Activated CD4-positive, alpha-beta T cell treated with anti-CD3 and anti-CD28 coated beads for 4 hours (primary cell): Measurements from ENCODE around the gene DNAH11.
"Not testable (repeated sequence)": the region's sequence is repeated elsewhere in the genome, so short reads cannot be mapped to it uniquely, and the experiment has no call there.

ENCODE experiments used
- DNase-seq, 2 donors: peaks; one replicate each; pipeline ENCODE4 v3.0.0-alpha.2; 2020

DNAH11 gene

DNA sequence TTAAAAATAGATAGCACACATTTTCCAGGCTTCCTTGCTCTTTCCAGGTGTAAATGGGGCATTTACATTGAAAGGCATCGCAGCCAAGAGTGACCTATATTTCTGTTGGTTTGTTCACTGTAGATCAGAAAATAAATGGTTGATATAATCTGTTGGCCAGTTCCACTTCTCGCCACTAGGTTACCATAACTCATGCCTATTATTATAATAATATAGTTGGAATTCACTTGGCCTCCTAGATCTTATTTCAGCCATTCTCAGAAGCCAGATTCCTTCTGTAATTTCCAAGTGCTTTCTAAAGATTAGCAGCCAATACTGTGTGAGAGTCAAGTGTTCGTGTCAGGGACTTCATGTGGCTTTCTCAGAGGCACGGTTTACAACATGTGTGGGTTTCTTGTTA lies 179.5 kb downstream of the DNAH11 start:
- DNase-seq = no peak

DNA sequence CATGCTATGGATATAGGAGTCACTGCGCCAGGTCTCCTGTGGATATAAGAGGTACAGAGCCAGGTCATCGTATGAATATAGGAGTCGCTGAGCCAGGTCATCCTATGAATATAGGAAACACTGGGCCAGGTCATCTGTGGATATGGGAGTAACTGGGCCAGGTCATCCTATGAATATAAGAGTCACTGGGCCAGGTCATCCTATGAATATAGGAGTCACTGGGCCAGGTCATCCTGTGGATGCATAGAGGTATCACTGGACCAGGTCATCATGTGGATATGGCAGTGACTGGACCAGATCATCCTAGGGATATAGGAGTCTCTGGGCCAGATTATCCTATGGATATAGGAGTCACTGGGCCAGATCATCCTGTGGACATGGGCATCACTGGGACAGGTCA lies 181.7 kb downstream of the DNAH11 start:
- DNase-seq = no peak

DNA sequence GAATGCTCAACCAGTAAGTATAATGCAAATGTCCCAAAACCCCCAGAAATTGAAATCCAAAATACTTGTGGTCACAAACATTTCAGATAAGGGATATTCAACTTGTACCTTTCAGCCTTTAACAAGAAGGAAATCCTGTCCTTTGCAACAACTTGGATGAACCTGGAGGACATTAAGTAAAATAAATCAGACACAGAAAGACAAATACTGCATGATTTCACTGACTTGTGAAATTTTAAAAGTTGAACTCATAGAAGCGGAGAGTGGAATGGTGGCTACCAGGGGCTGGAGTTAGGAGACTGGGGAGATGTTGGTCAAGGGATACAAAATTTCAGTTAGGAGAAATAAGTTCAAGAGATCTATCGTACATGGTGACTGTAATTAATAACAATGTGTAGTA lies 187.6 kb downstream of the DNAH11 start:
- DNase-seq = no peak

DNA sequence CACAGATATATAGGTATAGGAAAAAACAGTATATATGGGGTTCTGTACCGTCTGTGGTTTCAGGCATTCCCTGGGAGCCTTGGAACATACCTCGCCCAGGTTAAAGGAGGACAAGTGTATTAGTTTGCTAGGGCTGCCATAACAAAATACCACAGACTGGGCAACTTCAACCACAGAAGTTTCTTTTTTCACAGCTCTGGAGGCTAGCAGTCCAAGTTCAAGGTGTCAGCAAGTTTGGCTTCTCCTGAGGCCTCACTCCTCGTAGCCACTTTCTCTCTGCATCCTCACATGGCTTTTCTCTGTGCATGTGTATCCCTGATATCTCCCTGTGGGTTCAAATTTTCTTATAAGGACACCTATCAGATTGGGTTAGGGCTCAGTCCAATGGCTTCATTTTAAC lies 189.1 kb downstream of the DNAH11 start:
- DNase-seq = no peak

DNA sequence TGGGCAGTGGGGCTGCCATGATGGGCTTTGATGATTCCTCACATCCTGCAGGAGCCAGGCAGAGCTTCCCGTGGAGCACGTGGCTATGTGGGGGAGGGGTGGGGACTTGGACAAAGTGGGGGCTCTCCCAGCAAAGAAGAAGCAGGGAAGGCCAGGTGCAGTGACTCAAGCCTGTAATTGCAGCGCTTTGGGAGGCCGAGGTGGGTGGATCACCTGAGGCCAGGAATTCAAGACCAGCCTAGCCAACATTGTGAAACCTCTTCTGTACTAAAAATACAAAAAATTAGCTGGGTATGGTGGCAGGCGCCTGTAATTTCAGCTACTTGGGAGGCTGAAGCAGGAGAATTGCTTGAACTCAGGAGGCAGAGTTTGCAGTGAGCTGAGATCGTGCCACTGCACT lies 190.1 kb downstream of the DNAH11 start:
- DNase-seq = not testable (repeated sequence)

DNA sequence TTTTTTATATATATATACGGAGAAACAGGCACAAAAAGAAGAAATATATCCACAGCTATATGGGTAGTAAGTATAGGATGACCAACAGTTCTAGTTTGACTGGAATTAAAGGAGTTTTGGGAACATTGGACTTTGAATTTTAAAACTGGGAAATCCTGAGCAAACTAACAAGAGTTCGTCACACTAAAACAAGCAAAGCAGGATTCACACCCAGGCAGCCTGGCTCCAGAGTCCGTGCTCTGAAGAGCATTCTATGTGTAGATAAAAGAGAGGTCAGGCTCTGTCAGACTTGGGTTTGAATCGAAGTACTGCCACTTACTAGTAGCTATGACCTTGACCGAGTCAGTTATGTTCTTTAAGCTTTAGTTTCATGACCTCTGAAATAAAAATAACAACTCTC lies 191.0 kb downstream of the DNAH11 start:
- DNase-seq = no peak

DNA sequence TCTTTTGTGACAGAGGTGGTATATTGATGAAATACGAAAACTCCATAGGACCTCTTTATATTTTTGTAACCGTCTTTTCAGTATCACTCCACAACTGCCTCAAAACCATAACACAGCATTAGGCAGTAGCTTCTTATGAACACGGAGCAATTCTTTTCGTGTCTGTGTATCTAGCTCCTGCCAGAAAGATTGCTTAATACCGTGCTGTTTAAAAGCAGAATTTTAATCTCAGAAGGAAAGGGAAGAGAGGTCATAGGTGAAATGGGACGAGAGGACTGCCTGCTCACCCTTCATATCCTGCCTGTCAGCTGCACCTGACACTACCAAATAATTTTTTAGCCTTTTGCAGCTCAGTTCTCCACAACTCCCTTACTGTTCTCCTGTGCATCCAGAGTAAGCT lies 200.7 kb downstream of the DNAH11 start:
- no peak for DNase-seq

DNA sequence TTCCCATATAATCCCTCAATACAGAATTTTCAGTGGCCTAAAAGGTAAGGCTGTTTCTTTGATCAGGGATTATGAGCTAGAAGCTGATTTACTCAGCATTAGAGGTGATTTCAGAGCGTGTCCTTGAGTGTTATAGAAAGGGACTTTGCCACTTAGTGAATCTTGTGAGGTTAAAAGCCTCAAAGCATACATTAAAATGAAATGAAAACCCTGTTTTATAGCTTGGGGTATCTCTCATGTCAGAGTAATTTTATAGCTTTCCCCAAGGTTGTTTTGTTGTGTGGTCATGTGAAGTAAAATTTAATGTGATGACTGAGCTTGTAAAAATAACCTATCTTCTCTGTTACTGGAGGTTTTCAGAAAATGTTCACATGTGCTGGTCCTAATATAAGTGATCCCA lies 204.1 kb downstream of the DNAH11 start:
- no peak for DNase-seq

DNA sequence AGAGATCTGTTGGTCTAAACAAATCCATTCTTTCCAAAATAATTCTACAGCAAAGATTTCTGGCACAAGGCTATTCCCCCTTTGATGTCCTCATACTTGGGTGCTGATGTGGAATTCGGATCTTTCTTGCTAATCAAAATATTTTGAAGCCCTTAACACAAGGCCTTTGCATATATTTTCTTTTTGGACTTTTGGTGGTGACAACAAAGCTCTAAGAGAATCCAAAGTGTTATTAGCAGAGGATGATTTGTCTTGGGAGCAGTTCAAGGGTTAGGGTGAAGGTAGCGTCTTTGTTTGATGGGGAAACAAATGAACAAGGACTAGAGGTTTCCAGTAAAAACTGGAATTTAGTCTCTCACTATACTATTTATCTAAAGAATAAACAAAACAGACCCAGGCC lies 205.0 kb downstream of the DNAH11 start:
- DNase-seq = no peak

DNA sequence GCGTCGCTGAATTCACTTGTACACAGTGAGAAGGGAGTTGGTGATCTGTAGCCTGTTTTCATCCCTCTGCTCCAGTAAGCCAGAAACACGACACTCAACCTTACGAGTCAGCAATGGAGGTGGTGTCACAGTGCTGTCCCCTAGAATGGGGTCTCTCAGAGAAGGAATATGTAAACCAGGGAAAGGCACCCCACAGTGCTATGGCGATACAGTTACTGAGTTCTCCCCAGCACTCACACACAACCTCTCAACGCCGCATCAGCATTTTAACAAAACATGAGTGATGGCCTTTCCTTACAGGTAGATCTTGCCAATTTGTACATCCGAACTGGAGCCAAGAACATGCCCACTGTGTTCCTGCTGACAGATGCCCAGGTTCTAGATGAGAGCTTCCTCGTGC lies 206.5 kb downstream of the DNAH11 start:
- DNase-seq = no peak

DNA sequence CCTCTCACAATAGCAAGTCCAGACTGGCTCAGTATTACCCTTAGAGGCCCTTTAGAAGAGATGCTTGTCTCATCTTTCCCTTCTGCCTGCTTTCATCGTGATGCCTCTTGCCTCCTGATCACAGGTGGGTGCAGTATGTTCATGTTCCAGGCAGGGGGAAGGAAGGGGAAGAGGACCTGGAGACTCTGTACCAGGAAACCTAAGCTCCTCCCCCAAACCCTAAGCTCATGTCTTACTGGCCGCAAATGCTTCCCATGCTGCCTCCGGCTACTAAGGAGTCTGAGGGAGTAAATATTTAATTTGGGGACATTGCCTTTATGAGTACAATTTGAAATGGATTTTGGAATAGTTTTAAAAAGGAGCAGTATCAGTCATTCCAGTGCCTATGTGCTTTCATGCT lies 210.2 kb downstream of the DNAH11 start:
- no peak for DNase-seq

DNA sequence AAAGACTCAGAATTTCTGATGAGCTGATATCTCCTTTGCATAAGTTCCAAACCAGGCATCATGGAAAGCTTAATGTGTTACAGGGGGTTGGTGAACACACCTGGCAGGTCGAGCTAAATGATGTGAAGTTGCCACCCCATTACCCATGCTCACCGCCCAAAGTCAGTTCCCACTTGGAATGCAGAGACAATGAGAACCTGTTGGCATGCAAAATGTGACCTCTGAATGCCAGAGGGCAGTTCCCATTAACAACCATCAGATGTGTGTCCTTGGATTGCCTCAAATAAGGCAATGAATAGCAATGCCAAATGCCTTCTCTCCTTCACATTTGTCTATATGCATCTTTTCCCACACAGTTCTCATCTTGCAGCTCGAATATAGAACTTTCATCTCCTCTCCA lies 212.1 kb downstream of the DNAH11 start:
- no peak for DNase-seq

DNA sequence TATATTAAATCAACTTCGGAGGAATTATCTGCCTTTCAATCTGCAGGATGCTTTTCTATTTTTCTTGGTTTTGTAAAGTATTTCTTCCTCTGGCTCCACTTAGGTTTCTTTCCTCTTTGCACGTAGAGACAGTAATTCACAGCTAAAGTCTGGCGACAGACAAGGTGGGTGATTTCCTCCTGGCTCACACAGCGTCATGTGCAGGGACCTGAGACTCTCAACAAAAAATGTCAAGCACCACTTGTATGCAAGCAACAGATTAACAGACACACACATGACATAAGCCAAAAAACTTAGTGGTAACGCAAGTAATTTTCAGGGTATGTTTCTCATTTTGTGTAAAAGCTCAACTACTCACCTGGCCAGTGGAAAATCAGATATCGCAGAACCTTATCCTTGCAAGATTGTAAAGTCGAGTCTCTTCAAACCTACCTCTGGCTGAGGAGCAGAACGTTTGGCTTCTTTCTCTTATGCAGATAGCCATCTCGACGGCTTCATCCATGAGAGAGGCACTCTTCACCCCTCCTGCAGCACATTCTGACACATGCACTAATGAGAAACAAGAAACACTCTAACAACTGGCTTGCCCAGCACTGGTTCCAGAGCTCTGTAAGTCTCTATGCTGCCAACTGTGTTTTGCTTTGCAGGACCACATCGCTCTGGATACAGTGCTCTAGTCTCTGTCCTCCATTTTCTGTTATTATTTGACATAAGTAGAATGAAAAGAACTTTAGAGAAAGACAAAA lies 214.9 kb downstream of the DNAH11 start:
- DNase-seq = no peak

DNA sequence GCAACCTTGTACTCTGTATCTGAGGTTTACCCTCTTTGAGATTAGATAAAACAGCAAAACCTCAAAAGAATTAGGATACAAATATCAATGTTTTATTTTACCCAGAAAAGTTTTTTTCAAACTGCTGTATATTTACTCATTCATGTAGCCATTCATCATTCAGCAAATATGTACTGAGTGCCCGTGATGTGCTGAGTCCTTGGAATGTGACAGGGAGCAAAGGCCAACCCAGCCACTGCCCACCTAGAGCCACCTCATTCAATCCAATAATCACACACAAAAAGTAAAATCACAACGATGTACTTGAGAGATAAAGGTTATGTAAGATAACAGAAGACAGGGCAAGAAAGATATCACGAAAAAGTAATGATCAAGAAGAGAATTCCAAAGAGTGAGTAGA lies 215.4 kb downstream of the DNAH11 start:
- DNase-seq = no peak

DNA sequence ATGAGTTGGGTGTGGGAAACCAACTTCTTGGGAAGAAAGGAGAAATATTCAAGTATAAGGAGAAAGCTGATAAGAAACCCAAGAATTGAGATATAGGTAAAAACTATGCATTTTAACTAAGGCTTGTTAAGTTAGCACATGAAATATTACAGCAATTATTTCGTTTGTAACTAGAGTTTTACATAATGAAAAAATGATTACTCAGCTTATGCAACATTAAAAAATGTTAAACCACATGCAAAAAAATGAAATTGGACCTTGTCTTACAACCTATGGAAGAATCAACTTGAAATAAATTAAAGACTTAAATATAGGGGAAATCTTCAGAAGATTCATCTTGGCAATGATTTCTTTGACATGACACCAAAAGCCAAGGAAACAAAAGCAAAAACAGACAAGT lies 219.6 kb downstream of the DNAH11 start:
- no peak for DNase-seq

DNA sequence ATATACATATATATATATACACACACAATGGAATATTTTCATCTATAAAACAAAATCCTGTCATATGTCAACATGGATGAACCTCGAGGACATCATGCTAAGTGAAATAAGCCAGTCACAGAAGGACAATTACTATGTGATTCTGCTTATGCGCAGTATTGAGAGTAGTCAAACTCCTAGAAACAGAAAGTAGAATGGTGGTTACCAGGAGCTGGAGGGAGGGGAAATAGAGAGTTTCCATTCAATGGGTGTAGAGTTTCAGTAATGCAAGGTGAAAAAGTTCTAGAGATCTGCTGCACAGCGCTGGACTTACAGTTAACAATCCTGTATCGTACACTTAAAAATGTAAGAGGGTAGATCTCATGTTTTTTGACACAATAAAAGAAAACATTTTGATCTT lies 221.0 kb downstream of the DNAH11 start:
- DNase-seq = no peak

DNA sequence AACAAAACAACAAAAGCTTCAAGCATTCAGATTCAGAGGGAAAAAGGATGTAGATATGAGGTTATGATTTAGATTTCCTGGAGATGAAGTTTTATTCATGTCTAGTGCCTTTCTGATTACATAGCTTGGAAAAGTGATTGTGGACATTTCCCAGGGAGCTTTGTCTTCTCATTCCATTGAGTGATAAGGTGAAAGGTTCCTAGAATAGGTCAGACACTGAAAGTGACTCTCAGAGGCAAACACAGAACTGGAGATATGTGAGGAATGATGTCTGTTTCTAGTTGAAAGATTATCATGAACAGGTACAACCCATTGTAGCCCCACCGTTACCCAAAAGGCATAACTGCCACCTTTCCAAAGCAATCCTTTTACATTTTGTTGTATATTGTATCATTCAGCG lies 223.4 kb downstream of the DNAH11 start:
- no peak for DNase-seq

DNA sequence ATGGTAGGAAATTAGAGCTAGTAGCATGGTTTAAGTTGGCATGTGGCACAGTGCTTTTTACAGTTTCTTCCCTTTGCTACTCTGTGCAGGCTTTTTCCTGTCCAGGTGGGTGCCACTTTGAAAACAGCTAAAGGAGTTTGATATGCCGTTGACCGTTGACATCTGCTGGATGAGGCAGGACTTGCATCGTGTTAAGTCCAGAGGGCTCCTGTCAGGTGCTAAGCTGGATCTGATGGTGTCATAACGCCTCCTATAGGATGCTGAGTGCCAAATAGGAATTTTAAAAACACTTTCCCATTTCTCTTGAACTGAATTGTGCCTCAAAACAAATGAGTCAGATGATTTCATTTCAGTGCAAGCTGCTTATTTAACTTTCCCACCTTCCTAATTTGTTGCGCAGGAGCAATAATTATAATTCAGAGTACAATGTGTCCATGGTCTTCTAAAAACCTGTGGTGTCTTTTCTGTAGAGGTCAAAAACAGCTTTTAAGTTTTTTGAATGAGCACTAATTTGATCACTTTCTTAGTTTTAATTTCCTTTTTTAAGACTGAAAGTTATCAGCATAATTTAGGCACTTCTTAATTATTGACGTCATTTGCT lies 224.6 kb downstream of the DNAH11 start:
- DNase-seq = no peak

DNA sequence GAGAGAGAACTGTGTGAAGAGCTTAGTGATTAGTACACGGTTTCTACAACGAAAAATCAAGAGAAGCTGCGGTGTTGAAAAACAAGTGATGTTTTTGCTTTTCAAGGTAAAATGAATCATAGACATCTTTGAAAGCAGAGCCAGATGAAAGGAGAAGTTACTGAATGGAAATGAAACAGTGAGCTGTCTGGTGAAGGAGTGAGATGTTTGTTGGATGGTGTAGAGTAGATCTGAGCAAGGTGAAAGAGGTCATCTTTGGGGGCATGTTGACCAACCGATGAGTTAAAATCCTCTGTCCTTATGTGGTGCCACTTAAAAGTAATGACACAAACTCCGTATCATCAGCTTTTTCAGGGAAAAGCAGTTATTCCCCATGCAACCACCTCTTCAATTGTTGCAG lies 225.4 kb downstream of the DNAH11 start:
- no peak for DNase-seq

DNA sequence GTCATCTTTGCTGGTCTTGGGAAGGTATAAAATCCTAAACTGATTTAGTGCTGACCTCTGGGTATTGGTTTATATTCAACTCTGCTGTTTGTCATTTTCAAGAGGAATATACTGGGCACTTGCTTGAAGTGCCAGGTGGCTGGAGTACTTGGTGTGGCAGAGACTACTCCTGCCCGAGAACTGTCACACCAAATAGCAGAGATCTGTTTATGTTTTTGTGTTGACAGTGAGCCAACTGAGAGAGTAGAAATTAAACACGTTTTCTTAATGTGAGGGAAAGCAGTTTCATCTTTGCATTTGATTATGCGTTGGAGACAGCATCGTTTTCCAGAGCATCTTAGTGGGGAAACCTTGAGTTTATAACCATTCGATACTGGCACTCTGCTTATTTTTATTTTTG lies 228.4 kb downstream of the DNAH11 start:
- no peak for DNase-seq

DNA sequence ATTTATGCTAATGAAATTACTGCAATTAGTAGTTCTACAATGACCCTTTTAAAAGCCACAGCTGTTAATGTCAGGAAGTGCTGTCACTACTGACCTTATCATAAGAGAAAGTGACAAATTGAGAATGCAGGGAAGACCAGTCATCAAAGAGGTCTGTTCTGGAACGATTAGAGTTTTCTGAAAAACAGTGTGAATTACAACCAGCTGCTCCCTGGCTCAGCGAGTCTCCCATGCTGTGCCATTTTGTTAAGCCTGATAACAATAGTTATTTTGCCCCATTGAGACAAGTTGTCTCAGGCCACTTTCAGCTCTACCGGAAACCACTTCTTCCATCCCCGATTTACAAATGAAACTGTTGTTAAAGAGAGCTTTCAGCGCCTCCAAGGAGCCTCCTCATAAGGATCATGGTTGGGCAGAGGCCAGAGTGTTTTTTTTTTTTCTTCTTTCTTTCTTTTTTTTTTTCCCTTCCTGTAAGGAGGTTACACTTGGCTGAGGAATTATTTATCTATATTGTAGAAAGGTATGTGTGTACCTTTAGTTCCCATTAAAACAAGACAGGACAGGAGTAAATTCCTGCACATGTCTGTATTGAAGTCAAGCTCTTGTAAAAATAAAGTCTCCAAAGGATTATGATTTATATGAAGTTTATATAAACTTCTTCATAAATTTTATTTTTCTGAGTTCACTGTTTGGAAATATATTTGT lies 229.2 kb downstream of the DNAH11 start:
- DNase-seq = no peak

DNA sequence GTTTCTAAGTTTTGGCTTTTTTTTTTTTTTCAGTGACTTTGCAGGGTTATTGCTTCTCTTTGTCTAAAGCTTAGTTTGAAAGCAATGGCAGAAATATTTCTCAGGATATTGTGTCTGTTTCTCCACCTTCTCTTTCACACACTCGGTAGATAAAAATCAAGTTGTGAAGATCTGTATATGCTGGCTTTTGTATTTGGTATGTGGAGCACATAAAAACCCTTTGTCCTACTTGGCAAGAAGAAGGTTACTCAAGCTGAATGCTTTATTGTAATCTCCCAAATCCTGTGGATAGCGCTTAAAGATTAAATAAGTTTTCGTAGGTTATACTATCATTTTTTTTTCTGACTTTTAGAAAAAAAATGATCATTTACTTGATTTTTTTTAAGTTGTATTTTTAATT lies 230.5 kb downstream of the DNAH11 start:
- DNase-seq = no peak

DNA sequence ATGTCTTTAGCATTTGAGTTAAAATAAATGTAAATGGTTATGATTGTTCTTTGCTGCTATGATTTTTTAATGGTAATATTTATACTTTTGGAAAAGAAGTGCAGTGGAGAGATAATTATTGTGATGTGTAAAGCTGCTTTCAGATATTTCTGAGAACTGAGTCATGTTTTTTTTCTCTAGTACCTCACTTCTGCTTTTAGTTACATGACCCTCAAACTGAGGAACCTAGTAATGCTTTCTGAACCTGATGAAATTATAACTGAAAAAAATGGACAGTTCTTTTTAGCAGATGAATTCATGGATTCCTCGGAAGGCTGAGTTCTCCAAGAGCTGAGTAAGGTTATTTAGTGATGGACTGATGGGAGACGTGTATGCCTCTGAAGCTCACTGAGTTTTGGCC lies 235.1 kb downstream of the DNAH11 start:
- DNase-seq = no peak

DNA sequence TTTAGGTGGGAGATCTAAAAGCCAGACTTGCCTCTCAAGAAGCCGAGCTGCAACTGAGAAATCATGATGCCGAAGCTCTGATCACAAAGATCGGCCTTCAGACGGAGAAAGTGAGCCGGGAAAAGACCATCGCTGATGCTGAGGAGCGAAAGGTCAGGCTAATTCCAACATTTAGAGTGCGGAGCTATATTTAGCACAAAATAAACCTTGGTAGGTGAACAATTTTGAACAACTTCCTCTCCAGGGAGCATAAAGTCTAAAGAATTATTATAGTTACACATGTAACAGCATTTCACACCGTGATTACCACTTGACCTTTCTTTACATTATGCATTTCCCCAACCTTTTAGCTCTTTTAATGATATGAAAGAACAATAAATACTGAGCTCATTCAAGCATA lies 236.1 kb downstream of the DNAH11 start:
- DNase-seq = no peak

DNA sequence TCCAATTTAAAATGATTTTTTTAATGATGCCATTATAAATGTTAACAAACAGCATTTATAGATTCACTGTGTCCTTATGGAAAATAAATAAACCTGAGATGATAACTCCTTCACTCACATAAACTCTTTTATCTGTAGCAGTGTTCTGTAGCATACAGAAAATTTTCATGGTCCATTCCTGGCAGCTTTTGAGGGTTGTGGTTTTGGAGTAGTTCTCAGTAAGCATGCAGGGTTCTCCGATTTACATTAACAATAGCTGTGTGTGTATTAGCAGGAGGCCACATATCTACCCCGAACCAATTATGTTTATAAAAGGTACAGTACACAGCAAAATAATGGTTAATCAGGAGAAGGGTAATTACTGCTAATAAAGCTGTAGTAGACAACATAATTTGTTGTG lies 240.2 kb downstream of the DNAH11 start:
- no peak for DNase-seq
